NCI-H187 (cell line): Measurements from ENCODE around the gene CLEC16A.
"Not testable (repeated sequence)": the region's sequence is repeated elsewhere in the genome, so short reads cannot be mapped to it uniquely, and the experiment has no call there.

ENCODE experiments used
- DNase-seq, 2 experiments: peaks; one replicate each; lab custom pipeline; 2025; lab: John Stamatoyannopoulos, UW

The CLEC16A gene

DNA sequence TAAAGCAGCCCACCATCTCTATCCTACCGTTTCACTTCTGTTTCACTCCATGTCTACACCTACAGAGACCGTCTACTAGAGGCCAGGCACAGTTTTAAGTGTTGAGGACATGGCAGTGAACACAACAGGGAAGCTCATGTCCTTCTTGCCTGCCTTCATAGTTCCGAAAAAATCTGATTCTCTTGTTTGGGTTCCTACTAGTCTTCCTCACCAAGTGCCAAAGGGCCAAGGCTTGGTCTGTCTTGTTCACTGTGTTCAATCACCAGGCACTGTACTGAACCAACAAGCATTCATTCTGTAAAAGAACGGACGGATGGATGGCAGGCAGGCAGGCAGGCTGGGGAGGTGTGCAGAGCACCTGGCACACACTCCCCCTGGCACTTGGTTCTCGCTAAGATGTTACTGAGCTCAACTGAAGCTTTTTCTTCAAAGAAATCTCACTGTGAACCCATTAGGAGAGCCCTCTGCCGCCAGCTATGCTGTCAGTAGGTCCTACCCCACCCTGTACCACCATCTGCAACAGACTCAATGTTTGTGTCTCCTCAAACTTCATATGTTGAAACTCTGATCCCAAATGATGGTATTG is 4.6 kb upstream of the CLEC16A start:
- no peak for DNase-seq

DNA sequence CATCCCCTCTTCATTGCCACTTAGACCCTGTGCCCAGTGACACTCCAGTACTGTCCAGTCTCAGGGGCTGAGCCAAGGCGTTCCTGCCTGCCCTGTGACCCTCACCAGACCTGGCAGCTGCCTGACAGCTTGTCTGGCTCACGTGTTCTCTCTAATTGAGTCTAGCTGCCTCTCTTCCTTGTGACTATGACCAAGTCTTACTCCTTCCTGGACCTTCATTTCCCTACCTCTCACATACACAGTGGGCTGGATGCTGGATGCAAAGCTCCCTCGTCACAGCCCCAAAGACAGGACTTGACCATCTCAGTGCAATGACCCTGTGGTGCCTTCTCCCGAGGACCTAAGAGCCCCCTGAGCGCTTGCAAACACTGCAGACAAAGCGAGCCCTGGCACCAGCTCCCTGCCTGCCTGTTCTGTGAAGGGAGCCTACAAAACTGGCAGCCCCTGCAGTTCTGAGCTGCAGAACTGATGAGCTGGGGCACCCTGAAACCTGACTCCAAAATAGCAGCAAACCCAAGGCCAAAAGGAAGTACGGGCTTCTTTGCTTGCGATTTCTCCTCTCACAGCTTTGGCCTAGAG is 3.8 kb upstream of the CLEC16A start:
- no peak for DNase-seq

DNA sequence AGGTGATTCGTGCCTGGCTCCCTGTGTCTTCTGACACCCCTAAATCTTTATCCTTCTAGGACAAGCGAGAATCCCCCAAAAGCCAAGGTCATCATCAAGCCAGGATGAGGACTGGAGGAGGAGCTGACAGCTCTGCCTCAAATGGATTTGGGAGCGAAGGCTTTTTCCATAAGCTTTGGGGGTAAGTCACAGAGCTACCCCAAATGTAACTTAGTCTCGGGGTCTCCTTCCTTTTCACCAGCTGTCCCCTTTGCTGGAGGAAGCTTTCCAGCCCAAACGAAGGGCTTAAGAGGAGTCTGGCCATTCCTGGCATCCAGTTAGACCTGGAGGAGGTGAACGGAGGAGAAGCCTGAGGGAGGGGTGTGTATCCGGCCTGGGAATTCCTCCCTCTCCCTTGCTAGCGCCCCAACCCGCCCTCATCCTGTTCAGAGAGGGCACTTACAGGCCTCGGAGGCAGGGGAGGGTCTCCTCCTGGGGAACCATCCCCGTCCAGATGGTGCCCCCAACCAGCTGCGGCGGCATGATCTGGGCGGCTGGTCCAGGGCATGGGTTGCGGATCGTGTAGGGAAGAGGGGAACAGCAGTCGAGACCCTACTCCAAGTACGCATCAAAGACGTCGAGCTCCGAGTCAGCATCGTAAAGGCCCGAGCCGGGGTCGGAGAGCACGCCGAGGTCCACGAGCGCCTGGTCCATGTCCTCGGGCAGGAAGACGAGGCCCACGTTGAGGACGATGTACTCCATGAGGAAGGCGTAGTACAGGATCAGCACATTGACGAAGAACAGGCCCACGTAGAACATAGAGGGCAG is 3.0 kb upstream of the CLEC16A start:
- no peak for DNase-seq

DNA sequence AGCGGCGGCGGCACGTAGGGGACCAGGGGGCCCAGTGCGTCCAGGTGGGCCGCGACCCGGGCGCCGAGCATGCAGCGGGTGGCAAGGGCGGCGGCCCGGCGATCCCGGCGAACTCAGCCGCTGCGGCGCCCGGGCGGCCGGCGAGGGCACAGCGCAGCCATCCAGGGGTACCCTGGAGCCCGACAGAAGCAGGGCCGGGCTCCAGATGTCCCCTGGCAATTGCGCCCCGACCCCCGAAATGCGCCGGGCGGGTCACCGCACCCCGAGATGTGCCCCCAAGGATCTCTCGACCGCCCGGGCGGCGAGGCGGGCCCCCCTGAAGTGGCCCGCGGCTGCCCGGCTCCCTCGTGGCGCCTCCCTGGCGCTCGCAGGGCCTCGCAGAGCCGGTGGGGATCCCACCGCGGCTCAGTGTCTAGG is 2.4 kb upstream of the CLEC16A start:
- DNase-seq, result not testable (repeated sequence)

DNA sequence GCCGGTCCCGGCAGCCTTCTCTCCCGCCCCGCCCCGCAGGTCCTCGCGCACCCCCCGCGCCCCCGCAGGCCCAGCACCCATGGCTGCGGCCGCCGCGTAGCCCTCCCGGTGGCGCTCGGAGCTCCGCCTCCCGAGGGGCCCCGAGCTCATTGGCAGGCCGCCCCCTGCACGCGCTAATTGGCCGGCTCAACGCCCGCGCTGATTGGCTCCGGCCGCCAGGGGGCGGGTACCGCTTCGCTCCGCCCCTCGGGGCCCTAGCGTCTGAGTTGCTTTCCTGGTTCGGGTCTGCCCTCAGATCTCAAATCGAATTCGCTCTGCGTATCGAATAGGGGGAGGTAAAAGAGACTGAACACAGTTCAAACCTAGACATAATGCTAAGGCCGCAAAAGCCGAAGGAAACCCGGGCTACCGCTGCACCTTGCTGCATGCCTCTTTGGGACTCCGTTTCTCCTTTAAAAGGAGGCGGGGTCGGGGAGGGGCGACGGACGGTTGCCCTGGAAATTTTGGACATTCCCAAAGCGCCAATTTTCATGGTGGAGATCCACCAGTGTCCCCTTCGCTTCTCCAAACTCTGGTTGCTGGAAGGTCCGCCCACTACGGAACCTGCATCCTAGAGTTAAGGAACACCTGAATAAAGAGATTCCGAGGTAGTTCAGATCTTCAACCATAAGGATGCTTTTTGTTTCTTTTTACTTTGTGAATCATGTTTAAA is 1.9 kb upstream of the CLEC16A start, which contains the start of gene DEXI:
DEXI (minus strand) TSS at position 117 of the 712 bp plus-strand sequence. CDS start 463 bp downstream, outside the sequence.
- DNase-seq, result peak; percentile 26 to 70

DNA sequence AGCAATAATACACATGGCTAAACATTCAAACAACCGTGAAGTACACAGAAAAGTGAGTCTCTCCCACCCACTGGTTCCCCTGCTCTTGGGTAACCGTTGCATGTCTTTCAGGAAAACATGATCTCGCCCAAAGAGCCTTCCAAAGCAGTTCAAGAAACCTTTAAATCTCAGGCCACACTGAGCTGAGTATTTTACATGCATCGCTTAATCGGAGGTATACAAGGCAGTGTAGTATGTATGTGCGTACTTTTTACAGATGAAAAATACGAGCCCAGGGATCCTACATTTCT is 1.4 kb upstream of the CLEC16A start:
- DNase-seq, result no peak

DNA sequence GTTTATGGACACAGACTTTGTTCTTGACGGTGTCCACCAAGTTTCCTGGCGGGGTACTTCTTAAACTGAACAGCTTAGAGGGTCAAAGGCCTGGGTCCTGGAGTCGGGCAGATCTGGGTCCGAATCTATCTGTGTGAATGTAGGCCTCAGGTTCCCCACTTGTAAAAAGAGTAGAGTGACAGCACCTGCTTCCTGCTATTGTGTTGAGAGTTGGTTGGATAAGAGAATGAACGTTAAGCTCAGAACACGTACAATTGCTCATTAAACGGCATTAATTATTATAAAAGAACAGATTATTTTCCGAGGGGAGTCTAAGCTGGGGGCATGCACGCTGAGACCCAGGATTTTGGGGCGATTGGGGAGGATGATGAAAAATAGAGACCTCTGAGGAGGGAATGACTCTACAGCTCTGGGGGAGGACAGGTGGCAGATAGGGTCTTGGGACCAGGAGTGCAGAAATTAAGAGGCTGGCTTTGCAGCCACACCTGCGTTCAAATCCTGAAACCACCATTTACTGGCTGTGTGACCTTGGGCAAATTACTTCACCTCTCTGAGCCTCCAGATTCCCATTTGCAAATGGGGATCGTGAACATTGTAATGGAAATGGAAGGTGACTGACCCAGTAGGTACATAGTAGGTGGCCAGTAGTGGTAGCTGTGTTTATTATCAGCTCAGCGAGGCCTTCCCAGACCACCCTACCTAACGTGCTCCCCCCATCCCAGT is 862 bp downstream of the CLEC16A start:
- DNase-seq, result no peak

DNA sequence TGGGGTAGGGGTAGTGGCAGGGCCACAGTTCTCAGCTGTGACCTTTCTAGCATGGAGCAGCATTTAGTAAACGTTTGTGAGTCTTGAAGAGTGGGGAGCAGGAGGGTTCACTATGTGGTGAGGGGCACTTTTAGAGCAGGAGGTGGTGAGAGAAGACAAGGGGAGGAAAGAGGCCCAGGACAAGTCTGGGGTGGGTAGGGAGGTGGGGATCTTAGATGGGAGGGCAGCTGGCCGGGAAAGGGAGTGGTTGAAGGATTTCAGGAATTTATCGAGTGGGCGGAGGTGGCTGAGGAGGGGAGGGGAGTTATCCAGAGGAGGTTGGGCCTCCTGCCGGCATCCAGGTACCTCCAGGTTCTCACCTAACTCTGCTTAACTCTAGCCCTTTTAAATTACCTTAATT is 1.9 kb downstream of the CLEC16A start:
- DNase-seq, result no peak

DNA sequence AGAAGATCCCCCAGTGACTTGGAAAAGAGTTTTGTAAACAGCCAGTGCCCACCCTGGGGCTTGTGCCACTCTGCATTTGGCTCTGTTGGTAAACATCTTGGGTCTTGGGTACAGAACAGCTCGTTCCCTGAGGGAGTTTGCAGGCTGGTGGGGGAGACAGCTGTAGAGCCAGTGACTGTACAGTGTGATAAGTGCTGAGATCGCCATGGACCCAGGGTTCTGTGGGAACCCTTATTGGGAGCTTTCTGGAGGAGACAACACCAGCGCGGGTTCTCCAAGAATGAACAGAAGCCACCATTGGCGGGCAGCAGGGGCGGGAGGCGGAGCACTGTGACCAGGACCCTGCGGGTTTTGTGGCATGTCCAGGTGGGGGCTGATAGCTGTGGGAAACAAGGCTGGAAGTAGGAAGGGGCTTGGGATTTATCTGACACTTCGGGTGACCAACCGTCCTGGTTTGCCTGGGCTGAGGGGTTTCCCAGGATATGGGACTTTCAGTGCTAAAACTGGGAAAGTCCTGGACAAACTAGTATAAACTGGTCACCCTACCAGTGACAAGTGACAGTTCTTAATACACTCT is 2.9 kb downstream of the CLEC16A start:
- no peak for DNase-seq

DNA sequence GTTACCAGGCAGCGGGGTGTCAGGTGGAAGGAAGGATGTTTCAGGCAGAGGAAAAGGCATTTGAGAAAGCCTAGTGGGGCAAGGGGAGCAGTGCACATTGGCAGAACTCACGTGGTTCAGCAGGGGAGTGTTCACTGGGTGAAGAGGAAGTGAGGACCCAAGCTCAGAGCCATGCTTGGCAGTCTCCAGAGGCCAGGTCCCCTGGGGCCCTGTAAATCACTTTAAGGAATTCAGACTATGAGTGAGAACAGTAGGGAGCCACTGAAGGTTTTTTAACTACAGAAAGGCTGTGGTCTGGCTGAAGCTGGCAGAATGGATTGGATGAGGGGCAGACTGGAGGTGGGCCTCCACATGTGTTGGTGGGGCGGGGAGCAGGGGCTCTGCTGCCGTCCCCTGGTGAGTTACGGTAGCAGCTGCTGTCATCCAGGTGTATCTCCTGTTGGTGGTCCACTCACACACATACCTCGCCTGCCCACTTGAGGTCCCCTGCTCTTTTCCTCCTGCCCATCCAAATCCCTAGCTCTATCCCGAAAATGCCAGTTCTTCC is 5.1 kb downstream of the CLEC16A start:
- no peak for DNase-seq

DNA sequence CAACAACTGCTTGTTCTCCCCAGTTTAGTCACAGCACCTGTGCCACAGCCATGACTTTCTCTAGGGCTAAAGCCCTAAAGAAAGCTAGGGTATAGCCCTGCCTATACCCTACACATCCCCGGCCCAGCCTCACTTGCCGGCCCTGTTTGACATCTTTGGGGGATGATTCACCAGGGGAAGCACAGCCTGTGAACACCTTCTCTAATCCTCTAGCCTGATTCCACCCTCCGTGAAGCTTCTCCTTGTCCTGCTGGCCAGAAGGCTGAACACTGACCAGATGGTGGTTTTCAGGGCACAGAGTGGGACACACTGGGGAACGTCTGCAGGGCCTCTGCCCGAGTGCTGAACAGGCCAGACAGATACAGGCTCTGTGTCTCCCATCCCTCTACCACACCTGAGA is 6.0 kb downstream of the CLEC16A start:
- no peak for DNase-seq

DNA sequence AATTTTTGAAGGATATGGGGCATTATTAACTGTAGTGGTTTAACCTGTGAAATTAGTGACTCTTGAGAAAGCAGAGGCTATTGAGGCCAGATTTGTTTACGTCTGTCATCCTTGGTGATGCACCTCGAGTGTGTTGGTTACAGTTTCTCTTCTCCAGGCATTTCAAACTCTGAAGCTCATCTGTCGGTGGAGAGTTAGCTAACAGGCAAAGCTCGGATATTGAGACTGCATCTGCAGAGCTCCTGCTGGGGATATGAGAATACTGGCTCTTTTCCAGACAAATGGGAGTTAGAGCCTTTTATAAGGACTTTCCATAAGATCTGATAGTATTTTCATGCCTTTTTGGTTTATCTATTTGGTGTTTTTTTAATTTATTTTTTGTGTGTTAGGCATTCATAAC is 6.7 kb downstream of the CLEC16A start:
- DNase-seq, result no peak

DNA sequence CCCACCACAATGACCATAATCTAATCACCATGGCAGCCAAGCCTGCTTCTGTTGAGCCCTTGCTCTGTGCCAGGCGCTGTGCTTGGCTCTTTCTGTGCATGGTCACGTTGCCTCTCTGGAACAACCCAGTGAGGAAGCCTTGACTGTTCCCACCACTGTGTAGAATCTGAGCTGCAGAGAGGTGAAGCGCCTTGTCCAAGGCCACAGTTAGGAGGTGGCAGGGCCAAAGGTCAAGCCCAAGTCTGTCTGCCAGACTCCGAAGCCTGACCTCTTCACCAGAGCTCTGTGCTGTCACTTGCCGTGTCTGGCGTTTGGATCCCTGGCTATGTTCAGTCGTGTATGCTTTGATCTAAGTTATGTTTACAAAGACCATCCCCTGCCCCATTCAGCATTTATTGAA is 10.5 kb downstream of the CLEC16A start:
- no peak for DNase-seq

DNA sequence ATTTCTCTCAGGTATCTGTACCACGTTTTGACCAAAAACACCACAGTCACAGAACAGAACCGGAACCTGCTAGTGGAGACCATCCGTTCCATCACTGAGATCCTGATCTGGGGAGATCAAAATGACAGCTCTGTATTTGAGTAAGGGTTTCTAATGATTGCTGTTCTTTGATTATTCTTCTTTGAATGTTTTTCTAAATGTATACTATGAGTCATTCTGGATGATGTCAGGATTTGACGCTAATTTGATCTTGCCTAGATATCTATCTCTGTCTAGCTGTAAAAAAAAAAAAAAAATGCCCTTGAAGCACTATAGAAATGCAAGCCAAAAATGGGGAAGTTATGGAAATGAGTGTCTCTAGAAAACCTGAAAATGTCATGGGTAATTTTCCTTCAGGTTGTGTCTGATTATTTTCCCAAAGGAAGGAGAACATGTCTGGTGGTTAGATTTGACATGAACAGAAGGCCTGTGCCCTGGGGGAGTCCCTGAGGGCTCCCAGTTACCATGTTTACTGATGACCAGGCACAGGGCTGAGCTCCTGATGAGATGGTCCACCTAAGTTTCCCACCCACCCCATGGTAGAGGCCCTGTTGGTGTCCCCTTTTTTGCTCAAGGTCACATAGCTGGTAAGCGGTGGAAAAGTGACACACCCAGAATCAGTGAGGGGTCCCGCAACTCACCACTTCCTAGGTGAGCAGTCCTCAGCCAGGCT is 13.6 kb downstream of the CLEC16A start:
- DNase-seq, result no peak

DNA sequence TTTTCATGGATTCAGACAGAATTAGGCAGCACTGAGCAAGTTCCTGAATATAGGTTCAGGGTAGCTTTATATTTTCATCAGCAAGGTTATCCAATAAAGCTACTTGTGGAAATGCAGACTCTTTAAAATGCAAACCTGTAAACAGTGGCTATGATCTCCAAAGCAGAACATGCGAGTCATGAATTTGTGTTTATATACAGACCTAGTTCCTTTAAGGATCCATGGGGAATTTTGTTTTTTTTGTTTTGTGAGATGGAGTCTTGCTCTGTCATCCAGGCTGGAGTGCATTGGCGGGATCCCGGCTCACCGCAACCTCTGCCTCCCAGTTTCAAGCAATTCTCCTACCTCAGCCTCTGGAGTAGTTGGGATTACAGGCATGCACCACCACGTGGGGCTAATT is 14.8 kb downstream of the CLEC16A start:
- DNase-seq, result no peak

DNA sequence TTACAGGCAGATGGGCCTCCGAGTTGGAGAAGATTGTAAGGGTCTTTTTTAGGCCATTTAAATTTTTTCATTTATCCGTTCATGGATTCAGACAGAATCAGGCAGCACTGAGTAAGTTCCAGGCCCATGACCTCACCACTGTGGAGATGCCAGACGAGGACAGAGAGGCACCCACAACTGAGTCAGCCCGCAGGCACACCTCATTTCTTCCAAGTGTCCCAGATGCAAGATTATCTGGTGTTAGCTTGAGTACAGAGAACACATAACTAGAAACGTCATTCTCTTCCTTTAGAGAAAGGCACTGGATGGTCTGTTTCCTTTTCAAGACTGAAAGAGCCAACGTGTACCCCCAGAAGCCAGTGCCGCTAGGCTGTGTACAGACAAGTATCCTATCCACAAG is 16.9 kb downstream of the CLEC16A start:
- no peak for DNase-seq

DNA sequence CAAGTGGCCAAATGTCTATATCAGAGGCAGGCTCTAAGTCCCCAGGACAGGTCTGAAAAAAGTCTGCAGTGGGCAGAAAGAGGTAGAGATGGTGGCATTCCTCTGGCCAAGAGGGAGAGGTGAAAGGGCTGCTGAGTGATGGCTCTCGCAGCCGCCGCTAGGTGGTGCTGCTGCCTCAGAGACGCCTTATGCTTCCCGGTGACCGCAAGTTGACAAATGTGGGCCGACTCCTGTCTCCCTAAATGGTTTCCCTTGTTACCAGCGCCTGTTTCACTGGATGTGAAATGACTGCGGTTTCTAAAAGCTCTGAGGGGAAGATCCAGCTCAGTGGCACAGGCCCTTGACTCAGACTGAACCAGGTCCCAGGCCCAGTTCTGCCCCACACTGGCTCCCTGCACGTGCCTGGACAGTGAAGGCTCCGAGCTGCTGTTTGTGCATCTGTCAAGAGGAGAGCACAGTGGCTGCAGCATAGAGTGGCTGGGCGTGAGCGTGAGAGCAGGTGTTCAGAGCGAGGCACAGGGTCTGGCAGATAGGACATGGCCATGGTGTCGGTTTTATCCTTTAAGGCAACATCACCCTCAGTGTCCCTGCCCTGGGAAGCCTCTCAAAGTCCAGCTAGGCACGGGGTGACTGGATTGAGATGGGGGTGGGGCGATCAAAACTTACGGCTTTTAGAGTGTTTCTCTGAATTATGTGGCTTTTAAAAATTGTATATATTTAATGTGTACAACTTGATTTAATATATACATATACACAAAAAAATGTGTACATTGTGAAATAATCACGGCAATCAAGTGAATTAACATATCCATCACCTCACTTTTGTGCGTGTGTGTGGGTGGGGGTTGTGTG is 19.9 kb downstream of the CLEC16A start:
- peak; percentile 46 to 81 for DNase-seq

DNA sequence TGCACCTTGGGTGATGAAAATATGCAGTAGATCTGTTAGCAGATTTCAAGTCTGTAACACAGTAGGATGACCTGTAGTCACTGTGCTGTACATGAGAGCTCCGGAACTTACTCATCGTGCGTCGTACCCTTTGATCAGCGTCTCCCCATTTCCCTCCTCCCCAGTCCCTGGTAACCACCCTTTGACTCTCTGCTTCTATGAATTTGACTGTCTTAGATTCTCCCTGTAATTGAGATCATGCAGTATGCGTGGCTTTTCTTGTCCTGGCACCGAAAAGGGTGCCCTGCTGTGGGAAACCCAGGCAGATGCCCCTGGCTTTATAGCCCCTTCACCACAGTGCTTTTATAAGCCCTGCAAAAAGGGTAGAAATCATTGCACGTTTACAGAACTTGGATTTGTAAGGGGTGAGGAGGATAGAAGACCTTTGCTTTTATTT is 20.5 kb downstream of the CLEC16A start:
- DNase-seq, result no peak

DNA sequence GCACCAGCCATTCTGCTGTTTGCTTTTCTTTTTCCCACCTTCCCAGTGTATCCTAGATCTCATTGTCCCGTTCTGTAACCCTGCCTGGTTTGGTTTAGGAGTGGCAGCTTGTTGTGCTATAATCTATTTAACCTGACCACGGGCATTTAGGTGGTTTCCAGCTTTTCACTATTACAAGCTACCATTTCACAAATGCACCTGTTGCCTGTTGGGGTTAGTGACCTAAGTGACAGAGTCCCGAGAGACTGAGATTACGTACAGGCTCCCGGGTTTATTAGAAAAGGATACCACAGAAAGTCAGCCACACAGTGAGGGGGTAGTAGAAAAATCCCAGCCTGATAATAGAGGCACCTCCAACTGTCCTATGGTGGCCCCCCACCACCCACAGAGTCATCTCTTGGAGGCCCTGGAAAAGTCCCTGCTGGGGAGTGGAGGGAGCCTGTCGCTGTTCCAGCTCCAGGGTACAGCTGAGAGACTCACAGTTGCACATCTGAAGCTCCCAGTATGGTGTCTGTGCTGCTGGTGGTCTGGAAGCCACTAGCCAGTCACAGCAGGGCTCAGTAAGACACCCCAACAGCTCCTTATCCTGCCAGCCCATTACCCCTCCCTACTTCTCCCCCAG is 21.2 kb downstream of the CLEC16A start:
- DNase-seq, result no peak
